HL-60/S4 treated with phorbol 12-myristate 13-acetate at 8.2 ng/mL for 4 days and 3 days (cell line): ENCODE results near the gene PDHX.

Experiments used
- in situ Hi-C: fragments of 300-500 bp; cut with MboI; formaldehyde crosslinking; loops from 2 replicates; pipeline ENCODE4 v1.15.0; 2022; ENCODE audit warnings: low sequenced_read_pairs

The PDHX gene

DNA sequence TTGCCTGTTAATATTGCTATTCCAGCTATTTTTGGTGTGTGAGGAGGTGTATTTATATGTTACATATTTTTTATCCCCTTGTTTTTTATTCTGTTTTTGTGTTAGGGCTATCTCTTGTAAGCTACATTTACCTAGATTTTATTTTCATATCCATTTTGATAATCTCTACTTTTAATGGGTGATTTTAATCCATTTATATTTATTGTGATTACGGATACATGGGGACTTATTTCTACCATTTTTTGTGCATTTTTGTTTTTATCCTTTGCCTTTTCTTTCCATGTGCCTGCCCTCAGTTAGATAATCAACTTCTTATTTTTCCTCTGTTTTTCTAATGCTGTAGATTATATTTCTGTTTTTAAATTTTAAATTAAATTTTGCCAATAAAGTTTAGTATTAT is 28.3 kb downstream of the PDHX start:
- in situ Hi-C loops = no loop called here

DNA sequence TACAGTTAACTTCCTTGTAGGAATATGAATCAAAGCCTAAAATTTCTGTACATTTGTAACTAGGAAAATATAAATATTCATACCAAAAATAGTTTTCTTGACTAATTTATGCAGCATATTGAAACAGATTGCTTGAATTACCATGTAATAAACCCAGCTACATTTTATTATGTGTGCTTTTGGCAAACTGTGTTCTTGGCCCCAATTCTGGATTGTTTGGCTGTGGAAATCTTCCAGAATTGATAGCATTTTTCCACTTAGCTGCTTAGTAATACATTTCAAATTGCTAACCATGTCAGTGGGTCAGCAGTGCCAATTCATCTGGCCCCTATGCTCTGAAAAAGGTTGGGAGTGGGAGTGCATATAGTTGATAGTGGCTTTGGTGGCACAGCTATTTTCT is 32.3 kb downstream of the PDHX start:
- in situ Hi-C loops = no loop called here

DNA sequence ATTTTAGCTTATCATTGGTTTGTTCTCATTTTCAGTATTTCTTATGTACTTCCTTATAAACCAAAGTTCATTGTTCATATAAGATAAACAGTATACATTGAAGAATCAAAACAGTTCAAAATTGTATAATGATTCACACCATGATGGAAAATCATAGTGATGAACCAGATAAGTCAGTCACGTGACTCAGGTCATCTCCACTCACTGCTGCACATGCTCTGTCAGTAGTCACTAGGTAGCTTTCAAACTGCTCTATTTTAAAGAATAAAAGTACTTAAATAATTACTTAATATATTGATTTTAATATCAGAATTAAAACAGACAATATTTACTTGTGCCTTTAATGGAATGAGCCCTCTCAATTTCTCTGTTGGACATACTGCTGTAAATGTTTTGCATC is 37.5 kb downstream of the PDHX start:
- in situ Hi-C loops = no loop called here

DNA sequence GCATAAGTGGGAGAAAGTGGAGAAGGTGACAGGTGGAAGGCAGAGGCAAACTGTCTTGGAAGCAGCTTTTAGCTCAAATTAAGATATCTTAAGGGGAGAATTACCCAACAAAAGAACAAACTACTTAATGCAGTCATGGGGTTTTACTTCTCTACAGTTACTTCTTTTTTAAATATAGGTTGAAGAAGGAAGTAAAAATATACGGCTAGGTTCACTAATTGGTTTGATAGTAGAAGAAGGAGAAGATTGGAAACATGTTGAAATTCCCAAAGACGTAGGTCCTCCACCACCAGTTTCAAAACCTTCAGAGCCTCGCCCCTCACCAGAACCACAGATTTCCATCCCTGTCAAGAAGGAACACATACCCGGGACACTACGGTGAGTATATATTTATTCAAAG is 40.8 kb downstream of the PDHX start:
- in situ Hi-C loops = no loop called here

DNA sequence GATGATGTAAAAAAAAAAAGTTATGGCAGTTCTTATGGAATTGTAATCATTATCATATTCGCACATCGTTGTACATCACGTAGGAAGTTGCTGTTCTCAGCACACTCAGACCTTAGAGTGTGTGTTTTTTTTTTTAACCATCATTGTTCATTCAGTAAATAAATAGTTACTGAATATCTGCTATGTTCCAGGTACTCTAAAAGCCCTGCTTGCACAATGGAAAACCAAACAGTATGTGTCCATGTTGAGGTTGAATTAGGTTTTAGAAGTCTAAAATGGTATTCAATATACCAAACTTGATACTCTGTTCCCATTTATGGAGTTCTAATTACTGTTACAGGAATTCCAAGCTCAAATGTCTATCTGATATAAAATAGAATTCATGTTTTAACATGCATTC is 41.2 kb downstream of the PDHX start:
- in situ Hi-C loops = no loop called here

DNA sequence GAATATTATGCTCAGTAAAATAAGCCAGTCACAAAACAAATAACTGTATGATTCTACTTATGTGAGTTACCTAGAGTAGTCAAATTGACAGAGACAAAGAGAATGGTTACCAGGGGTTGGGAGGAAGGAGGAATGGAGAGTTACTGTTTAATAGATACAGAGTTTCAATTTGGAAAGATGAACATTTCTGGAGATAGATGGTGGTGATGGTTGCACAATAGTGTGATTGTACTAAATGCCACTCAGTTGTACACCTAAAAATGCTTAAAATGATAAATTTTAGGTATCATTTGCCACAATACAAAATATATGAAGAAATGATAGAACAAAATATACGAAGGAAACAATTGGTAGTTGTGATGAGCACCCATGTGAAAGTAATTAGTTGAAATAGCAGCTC is 43.4 kb downstream of the PDHX start:
- in situ Hi-C loops = no loop called here

DNA sequence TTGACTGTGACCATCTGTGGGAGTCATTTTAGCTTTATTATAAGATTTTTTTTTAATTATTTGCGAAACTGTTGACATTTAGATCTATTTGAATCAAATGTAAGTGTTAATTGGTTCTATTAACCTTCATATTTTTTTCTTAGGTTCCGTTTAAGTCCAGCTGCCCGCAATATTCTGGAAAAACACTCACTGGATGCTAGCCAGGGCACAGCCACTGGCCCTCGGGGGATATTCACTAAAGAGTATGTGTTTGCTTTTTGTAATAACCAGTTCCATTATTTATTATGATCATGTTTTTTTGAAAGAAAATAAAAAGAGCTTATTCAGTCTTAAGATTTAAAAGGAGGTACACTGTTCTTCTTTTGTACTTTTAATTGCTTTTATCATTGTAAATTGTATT is 43.9 kb downstream of the PDHX start:
- in situ Hi-C loops = no loop called here

DNA sequence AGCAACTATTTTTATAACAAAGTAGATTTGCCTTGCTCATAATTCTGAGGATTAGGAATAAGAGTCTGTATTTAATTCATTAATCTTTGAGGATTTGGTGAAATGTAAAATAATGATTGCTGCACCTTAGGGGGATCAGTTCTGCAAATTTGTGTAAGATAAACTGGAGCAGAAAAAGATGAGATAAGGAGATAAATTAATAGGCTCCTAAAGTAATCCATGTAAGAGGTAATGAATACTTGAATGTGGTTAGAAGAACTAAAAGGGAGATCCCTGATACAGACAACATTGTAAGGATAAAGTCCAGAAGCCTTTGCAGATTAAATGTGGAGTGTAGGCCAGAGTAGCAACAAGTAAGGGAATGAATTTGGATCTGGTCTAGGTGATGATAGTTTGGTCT is 45.6 kb downstream of the PDHX start:
- in situ Hi-C loops = no loop called here

DNA sequence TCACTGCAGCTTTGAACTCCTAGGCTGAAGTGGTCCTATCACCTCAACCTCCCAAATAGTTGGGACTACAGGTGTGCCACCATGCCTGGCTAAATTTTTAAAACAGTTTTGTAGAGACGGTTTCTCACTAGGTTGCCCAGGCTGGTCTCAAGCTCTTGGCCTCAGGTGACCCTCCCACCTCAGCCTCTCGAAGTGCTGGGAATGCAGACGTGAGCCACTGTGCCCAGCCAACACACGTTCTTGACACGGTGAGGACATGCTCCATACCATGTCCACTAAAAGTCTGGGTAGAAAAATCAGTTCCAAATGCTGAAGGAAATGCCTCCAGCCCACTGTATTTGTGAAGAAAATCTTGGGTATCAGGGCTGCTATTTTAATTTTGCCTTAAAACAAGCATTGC is 46.9 kb downstream of the PDHX start:
- in situ Hi-C loops = no loop called here

DNA sequence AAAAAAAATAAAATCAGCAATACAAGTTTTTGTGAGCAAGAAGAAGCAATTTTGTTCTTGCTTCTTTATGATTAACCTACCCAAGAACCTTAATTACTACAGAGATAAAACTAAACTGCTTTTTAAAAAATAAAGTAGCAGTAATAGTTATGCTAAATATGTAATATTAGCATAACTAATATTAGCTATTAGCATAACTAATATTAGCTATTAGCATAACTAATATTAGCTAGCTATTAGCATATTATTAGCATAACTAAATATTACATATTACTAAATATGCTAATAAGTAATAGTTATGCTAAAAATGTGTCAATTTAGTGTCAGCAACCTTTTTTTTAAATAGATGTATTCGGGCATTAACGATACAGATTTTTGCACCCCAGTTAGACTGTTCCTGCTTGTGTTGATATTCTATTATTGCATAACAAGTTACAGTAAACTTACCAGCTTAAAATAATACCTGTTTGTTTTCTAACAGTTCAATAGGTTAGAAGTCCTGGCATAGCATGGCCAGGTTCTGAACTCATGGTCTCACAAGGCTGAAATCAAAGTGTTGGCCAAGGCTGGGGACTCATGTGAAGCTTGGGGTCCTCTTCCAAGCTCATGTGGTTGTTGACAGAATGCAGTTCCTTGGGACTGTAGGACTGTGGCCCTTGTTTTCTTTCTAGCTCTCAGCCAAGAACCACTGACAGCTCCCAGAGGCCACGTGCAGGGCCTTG is 48.4 kb downstream of the PDHX start:
- in situ Hi-C loops = no loop called here

DNA sequence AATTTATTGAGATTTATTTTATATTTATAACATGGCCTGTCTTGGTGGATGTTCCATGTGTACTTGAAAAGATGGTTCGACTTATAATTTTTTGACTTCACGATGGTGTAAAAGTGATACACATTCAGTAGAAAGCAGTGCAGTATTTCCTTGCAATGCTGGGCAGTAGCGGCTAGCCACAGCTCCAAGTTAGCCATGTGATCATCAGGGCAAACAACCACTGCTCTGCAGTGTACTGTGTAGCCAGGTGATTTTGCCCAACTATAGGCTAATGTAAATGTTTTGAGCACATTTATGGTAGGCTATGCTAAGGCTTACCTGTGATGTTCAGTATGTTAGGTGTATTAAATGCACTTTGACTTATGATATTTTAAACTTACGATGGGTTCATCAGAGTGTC is 52.4 kb downstream of the PDHX start:
- in situ Hi-C loops = no loop called here

DNA sequence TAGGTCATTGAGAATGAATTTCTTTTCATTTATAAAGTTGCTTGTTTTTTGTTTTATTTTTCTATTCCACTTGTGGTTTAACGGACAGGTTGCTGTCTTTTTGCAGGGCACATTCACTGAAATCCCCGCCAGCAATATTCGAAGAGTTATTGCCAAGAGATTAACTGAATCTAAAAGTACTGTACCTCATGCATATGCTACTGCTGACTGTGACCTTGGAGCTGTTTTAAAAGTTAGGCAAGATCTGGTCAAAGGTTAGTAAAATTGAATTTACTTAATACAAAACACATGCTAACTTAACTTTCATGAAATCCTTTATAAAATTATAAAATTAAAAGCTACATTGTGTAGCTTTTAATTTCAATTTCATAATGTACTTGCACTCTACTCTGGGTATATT is 53.6 kb downstream of the PDHX start:
- in situ Hi-C loops = no loop called here

DNA sequence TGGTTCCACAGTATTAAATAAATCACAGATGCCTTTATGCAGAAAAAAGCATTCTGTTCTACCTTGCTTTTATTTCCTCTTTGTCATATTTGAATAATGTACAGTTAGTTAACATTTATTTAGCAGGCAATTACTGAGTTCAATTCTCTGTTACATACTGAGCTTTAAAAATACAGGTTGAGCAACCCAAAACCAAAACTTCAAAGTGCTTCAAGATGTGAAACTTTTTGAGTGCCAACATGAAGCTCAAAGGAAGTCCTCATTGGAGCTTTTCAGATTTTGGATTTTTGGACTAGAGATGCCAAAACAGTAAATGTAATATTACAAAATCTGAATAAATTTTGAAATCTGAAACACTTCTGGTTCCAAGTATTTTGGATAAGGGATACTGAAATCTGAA is 54.1 kb downstream of the PDHX start:
- in situ Hi-C loops = no loop called here

DNA sequence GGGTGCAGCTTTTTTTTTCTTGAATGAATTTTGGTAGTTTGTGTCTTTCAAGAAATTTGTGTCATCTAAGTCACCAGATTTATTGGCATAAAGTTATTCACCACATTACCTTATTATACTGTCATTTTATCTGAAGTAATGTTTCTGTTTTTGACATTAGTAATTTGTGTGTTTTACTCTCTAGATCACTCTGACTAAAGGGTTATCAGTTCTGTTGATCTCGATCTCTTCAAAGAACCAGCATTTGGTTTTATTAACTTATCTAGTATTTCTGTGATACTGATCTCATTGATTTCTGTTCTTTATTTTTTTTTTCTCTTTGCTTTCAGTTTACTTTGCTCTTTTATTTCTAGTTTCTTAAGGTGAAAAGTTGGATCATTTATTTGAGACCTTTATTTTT is 55.5 kb downstream of the PDHX start:
- in situ Hi-C loops = no loop called here

DNA sequence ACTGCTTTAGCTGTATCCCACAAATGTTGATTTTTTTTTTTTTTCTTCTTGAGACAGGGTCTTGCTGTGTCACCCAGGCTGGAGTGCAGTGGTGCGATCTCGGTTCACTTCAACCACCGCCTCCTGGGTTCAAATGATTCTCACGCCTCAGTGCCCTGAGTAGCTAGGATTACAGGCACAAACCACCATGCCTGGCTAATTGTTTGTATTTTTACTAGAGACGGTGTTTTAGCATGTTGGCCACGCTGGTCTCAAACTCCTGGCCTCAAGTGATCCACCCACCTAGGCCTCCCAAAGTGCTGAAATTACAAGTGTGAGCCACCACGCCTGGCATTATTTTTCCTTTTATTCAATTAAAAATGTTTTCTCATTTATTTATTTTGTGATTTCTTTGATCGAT is 55.9 kb downstream of the PDHX start:
- in situ Hi-C loops = no loop called here

DNA sequence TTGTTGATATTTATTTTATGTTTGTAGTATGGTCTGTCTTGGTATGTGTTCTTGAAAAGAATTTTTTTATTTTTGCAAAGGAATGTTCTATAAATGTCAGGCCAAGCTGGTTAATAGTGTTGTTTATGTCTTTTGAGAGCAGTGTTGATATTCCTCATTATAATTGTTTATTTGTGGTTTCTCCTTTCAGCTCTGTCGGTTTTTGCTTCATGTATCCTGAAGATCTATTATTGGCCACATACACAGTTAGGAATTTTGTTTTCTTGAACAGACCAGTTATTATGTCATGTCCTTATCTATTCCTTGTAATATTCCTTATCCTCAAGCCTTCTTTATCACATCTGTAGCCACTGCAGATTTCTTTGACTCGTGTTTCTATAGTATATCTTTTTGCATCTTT is 56.5 kb downstream of the PDHX start:
- in situ Hi-C loops = no loop called here

DNA sequence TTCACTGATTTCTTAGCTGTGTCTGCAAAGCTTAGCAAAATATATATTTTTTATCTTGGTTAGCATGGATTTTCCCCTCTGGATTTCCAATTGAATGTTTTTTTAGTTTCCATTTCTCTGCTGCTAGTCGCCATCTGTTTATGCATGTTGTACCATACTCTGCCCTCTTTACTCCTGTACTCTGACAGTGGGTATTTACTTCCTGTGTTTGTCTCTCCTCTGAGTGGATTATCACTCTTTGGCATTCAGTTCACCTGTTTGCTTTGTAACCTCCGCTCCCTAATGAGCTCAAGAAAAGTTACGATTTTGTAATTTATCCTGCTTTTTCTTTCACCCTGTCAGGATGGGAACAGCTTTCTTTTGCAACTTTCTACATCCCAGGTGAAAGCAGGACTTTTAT is 59.1 kb downstream of the PDHX start:
- in situ Hi-C loops = no loop called here

DNA sequence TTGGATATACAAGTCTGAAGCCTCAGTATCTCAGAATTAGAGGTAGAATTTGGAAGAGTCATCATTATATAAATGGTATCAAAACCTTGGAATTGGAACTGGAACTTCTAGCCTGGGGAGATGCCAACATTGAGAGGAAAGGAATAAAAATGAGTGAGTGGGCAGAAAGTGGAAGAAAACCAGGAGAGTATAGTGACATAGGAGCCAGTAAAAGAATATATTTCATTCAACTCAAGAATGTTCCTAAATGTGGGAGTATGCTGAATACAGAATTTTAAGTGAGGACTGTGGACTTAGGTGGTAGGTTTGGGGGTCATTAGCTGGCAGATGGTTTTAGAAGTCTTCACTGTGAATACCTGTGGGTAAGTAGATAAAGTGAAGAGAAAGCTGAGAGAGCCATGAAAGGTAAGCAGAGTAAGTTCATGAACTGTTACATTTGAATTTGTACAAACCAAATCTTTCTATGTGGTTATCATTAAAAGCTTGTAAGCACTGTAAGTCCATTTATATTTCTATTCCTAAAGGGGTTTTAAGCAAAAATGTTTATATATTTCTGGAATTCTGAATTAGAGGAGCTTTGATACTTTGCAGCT is 60.2 kb downstream of the PDHX start:
- in situ Hi-C loops = no loop called here

DNA sequence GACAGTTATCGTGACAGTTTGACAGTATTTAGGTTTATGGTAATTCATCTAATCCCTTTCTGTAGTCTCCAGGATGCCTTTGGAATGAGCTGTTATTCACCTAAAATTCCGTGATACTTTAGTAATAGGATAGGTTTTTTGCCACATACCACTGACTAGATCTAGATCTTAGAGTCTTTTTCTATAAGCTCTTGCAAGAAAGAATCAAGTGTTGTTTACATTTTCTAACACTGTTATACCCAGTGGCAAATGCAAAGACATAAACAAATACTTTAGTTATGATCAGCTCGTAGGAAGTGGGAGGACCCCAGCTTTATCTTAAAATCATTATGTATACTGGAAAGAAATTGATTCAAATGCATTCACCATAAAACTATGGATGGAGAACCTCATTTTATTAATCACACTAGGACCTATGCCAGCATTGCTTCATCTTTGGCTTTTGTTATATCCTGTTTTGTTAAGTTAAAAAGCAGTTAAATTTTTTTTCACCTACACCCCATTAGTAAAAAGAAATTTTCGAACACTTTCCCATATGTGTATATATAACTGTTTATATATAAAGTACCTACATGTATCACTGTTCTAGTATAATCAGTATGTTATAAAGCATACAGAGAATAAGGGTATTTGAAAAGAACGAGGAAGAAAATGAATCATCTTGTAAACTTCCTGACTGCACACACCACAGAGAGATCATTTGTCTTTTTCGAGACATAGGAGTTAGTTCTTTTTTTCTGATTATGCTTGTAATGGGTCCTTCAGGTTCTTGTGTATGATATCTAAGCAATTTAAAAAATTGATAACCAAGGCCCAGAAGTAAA is 60.9 kb downstream of the PDHX start:
- in situ Hi-C loops = no loop called here

DNA sequence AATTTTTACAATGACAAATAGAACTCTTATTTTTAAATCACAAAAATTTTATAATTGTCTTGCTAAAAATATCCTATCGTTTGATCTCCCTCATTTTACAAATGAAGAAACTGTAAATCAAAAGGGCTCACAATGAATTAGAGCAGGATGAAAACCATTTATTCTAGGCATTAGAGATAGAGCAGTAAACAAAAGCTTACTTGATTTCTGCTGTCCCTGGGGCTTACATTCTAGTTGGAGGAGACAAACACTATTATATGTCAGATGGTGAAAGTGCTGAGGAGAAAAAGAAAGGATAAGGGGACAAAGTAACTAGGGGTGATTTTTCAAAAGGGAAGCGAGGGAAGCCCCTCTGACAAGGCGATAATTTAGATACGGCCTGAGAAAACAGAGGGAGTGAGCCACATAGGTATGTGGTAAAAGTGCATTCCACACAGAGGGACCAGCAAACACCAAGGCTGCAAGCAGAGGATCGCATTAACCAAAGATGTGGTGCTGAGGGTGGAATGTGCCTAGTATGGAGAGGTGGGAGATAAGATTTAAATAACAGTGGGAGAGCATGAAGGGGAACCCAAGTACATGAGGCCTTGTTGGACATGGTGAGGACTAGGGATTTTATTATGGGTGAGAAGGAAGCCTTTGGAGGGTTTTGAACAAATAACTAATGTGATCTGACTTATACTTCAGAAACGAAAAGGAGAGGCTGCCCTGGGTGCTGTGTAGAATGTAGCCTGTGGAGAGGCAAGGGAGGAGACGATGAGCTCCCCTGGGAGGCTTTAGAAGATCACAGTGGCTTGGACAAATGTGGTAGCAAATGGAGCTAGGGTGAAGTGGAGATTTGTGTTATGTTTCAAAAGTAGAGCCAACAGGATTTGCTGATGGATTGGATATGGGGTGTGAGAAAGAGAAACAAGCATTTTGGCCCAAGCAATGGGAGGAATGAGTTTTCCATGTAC is 62.1 kb downstream of the PDHX start:
- in situ Hi-C loops = no loop called here

DNA sequence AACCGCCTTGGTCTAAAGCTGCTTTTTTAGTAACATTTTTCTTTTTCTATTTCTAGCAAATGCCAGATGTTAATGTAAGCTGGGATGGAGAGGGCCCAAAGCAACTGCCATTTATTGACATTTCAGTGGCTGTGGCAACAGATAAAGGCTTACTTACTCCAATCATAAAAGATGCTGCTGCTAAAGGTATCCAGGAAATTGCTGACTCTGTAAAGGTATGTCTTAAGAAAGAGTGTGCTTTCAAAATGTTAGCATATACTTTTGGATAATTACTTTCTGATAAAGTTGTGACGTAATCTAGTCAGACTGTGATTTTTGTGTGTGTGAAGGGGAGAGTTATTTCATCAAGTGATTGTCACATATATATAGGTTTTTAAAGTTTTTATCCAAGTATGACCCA is 68.1 kb downstream of the PDHX start:
- in situ Hi-C loops = no loop called here
